HG03520 (cell line): ENCODE data around the gene TMEM178B.

Experiments used
- ATAC-seq: cut with Tn5 transposase; IDR thresholded peaks from one replicate; pipeline ENCODE4 v1.9.1; 2021; ENCODE audit warnings: mild to moderate bottlenecking, moderate library complexity; ENCODE audit not compliant: unreplicated experiment

The TMEM178B gene

GRCh38 chr7:141258559-141258958 lies 184.7 kb downstream of the TMEM178B start:
- no peak for ATAC-seq

- ATAC-seq, result no peak
Observed at GRCh38 chr7:141262101-141263090, 188.5 kb downstream of the TMEM178B start.

DNA sequence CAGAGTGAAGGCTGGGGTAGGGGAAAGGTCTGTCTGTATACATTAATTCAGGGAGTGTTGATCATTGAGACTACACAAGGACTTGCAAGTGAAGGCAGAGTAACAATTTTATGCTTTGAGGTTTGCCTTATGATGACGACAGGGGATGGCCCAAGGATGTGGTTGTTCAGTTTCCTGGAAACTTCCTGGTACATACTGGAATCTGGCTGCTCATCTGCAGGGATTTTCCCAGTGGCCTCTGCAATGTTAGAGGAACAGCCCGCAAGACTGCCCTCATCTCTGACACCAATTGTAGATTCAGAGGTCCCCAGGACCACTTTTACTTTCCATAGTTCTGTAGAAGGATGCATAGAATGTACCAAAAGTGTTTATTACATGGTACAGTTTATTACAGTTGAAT lies 189.6 kb downstream of the TMEM178B start:
- no peak for ATAC-seq

DNA sequence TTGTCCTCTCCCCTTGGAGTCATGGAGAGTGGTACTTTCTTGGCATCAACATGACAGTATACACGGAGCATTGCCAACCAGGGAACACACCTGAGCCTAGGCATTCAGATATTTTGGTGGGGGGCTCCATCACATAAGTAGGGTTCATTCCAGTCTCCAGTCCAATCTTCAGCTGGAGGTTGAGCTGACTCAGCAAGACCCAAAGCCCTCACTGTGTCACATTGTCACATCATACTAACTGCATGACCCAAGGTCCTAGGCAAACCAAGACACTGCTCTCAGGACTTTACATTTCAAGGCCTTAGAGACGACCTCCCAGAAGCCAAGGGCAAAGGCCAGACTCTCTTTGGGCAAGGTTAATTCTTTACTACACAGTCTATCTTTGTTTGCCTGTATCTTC lies 190.1 kb downstream of the TMEM178B start:
- ATAC-seq, result no peak

- ATAC-seq, result no peak
Observed at GRCh38 chr7:141264511-141264910, 190.6 kb downstream of the TMEM178B start.

DNA sequence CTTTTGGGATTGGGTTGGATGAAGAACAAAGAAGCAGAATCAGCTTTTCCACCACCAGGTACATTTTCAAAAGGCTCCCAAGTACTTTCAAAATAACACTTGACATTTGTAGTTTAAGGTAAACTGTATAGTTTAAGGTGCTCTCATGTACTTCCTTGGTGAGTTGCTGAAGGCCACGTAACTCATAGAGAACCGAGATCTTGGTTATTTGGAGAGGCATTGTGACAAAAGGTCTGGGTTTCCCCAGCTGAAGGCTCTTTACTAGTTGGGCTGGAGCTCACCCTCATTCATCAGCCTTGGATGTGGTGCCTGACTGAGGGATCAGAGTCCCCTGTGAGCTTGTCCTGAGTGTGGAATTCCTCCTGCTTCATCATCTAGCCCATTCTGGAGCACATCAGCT lies 191.8 kb downstream of the TMEM178B start:
- no peak for ATAC-seq

DNA sequence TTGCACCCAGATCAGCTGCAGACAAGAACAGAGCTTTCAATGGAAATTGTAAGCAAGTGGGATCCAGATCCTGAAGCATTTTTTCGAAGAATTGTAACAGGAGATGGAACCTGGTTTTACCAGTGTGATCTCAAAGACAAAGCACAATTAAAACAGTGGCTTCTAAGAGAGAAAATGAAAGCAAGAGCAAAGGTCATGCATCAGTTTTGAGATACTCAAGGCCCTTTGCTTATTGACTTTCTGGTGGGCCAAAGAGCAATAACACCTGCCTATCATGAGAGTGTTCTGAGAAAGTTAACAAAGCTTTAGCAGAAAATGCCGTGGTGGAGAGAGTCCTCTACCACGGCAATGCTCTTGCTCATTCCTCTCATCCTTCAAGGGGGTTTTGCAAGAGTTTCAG lies 194.8 kb downstream of the TMEM178B start:
- ATAC-seq, result no peak

DNA sequence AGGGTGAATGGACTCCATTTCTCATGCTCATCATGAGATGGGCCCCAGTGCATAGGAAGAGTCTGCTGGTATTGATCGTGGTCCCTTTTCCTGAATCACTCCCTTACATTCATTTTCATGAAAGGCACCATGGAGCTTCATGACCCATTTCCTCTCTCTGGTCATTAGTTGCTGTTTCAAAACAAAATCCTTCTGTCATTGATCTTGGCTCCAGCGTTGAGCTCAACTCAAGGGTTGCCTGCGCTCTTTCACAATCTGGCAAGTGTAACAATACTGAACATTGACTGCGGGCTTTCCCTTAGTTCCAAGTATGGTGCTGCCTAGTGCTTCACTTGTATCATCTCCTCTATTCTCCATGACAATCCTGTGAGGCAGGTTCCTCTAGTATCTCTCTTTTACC lies 197.6 kb downstream of the TMEM178B start:
- no peak for ATAC-seq

DNA sequence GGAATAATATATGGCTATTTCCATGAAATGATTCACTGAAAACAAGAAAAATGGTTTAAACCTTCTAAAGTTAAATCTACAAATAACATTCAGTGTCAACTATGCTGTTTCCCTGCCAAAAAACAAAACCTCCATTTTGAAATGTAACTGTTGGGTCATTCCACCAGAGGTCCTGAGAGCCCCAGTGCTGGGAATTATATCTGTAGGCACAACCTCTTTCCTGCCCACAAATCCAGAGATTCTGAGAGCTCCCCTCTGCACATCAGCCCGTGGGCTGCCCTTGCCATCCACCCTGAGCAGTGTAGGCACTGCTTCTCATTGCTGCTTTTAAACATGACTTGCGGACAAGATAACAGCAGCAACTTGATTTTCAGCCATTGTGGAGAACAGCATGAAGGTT lies 198.6 kb downstream of the TMEM178B start:
- ATAC-seq, result no peak

DNA sequence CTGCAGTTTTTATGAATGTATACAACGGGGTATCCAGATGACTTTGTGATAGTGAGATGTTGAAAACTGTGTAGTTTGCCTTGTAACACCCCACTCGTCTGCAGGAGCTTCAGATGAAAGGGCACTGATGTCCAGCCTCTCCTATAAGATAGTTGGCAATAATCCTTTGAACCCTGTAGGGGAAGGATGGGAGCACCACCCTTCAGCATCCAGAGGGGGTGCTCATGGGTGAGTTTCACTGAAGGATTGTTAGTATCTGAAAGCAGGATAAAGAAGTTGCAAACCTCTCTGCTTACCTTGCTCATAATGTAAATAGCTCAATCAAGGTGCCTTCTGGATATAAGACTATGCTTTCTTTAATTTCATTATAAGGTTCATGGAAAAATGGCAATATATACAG lies 201.5 kb downstream of the TMEM178B start:
- ATAC-seq, result no peak

DNA sequence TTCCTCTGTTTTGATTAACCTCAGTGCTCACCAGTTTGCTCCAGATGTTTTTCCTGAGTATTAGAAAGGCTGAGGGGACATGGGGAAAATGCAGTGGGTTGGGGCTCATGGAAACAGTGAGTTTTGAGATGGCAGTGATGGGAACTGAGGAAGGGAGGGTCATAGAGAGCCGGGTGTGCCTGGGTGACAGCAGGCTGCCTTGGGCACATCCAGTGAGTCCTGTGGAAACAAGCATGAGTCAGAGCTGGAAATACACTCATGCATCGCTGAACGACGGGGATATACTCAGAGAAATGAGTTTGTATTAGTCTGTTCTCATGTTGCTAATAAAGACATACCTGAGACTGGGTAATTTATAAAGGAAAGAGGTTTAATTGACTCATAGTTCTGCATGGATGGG lies 202.2 kb downstream of the TMEM178B start:
- ATAC-seq, result no peak

DNA sequence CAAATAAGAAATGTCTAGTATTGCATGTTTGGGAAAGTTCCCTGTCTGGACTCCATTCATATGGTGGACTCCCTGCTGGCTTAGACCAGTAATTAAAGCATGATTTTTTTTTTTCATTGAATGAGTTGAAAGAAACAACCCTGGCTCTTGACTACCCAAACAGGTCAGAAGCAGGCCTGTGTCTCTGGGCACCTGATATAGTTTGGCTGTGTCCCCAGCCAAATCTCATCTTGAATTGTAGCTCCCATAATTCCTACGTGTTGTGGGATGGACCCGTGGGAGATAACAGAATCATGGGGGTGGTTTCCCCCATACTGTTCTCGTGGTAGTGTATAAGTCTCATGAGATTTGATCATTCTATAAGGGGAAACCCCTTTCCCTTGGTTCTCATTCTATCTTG lies 206.2 kb downstream of the TMEM178B start:
- ATAC-seq, result no peak

GRCh38 chr7:141281311-141281710 lies 207.4 kb downstream of the TMEM178B start:
- no peak for ATAC-seq

- ATAC-seq, result no peak
Observed at GRCh38 chr7:141286522-141286921, 212.7 kb downstream of the TMEM178B start.

- no peak for ATAC-seq
Observed at GRCh38 chr7:141287936-141288335, 214.1 kb downstream of the TMEM178B start.

DNA sequence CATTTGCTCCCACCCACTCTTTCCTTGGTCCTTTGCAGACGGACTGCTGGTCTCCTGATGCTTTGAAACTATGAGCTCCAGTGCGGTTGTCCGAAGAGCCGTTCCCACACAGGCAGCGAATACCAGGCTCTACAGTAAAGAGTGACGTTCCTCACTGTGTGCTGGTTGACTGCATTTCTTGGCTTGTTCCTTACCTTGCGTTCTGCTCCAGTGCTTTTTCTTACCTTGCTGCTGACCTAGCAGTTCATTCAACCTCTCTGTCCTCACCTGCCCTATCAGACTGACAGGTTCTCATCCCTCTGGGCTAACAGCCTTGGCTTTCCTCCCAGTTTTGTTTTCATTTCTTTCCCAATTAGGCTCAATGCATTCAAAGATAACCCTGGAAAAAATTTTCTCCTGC lies 214.8 kb downstream of the TMEM178B start:
- ATAC-seq, result no peak

DNA sequence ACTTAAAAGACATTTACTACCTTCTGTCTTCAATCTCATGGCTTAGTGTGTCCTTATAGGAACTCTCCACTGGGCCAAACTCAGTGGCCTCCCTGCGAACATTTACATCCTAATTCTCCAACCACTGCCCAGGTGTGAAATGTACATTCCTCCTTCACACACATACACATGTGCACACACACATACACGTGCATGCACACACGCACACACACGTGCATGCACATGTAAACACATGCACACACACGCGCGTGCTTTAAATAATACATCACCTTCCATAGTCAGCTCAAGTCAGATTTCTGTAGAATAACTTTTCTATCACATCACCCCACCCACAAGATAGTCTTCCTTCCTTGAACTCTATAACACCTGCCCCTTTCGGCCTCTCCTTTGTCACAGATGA lies 216.5 kb downstream of the TMEM178B start:
- ATAC-seq, result no peak

- ATAC-seq, result no peak
Observed at GRCh38 chr7:141290973-141291372, 217.1 kb downstream of the TMEM178B start.

DNA sequence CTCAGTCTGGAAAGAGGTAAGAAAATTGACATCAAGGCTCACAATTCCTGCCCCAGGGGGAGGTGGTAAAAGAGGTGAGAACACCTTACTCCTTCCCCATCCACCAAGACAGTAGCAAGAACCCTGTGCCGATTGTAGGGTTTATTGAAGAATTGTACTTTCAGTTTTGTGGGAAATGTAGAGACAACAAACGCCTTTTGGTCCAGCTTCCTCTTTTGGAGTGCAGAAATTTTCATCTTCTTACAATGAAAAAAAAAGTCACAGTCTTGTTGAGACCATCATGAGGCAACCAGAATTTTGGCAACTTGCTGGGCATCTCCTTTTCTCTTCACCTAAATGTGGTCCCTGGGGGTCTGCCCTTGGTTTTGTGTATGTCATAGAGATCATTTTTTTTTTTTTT lies 217.7 kb downstream of the TMEM178B start:
- no peak for ATAC-seq

DNA sequence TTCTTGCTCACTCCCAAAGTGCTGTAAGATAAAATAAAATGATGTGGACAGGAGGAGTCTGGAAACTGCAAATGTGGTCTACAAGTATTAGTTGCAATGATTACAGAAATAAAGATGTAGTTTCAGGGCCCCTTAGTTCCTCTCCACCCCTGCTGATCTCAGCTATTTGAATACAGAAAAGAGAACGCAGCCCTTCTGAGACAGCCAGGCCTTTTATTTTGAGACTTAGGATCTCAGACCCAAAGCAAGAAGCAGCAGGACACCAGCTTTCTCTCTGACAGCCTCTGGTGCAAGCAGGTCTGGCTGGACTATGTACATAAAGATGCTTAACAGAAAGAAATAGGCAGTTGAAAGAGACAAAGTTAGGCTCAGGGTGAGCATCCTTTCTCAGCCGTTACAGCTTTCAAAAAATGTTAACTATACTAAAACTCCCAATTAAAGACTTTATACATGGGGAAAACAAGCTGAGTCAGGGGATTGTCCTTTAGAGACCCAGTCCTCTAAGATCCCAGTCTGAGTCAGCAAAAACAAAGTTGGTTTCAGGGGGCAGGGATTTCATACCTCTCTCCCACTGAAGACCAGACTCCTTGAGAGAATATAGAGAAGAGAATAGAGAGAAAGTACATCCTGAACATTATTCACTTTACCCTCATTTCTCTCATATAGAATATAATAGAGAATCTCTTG lies 220.4 kb downstream of the TMEM178B start:
- no peak for ATAC-seq

GRCh38 chr7:141295367-141295895 lies 221.6 kb downstream of the TMEM178B start:
- no peak for ATAC-seq

DNA sequence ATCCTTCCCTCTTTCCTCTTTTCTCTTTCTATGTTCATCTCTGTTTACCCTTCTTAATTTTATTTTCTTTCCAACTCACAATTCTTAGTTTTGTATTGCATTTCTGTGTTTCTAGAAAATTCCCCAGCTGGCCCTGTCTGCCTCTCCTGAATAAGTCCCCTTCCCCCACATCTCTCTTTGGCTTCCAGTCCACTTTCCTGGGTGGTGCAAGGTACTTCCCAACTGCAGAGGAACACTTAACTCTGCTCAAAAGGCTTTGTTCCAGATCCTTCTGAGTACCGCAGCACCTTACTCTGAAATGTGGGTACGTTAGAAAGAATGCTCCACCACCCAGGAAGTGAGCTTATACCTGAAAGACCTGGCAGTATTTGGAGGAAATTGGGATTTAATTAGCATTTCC lies 227.0 kb downstream of the TMEM178B start:
- no peak for ATAC-seq
